ENCODE measurements around the gene MMP15. TPM values are rescaled to one million over a fixed set of nuclear protein-coding genes. Genes with fewer than 3 reads are reported as not detected.

Gene MMP15
- total and polyA plus RNA-seq, 2 of the 4 experiments (the other 2 are of a cell fraction): 0.18 to 0.56 TPM

- peak overlapping the region; percentile 36 for H3K27ac ChIP-seq (ENCODE audit: insufficient read depth, low read length)
Observed at GRCh38 chr16:57999366-57999970, 26.1 kb upstream of the MMP15 start.

More at GRCh38 chr16:57999366-57999970, 26.1 kb upstream of the MMP15 start:
- WGBS, 2 experiments (ENCODE audit: extremely low coverage in 2 of 2, insufficient read length in 1 of 2): no CpG with 5 or more reads among the region's 6 CpGs
- DNase-seq: peak; percentile 33
- Histone ChIP-seq H3K36me3 (ENCODE audit: control insufficient read depth, insufficient read depth, low read length) (peaks cover 40% of the 10 kb centered on the region; the same call in 1 of the 2 replicates), H2AK5ac (ENCODE audit: low read depth, low read length) (peak overlapping the region; percentile 72), H4K5ac (ENCODE audit: low read depth, low read length) (no peak overlapping the region), H2BK15ac (ENCODE audit: low read depth, low read length) (no peak overlapping the region), H3K4me1 (ENCODE audit: control insufficient read depth, insufficient read depth, low read length) (peaks cover 12% of the 10 kb centered on the region), H4K8ac (ENCODE audit: low read depth in 2 of 2, low read length in 2 of 2) (peak overlapping the region in 1 of 2 experiments; percentile 35; a peak in 1 of 4 replicates), H3K79me1 (ENCODE audit: low read depth in 1 of 2, low read length in 2 of 2) (peaks cover 18 to 60% of the 10 kb centered on the region in 2 experiments), H3K4me3 (ENCODE audit: insufficient read depth, low read depth, low read length) (peak overlapping the region; percentile 59), H4K20me1 (ENCODE audit: insufficient read depth, low read length) (peaks cover 14% of the 10 kb centered on the region), H4K91ac (ENCODE audit: insufficient read depth, low read depth, low read length) (no peak overlapping the region), H3K56ac (ENCODE audit: extremely low read depth, insufficient read depth, low read length) (no peak overlapping the region), H3K9me1 (ENCODE audit: insufficient read depth, low read length) (peaks cover 11% of the 10 kb centered on the region; the same call in 1 of the 2 replicates), H2BK5ac (ENCODE audit: low read depth, low read length, poor library complexity, severe bottlenecking) (peak overlapping the region; percentile 33), H3K27me3 (ENCODE audit: control insufficient read depth, insufficient read depth, low read length) (no peaks in the 10 kb centered on the region), H3K4ac (ENCODE audit: low read depth, low read length) (peak overlapping the region; percentile 11), H2AFZ (replicated peaks; ENCODE audit: low read length, poor library complexity) (peak overlapping the region; percentile 93), H2BK20ac (ENCODE audit: low read depth, low read length) (no peak overlapping the region), H3K14ac (replicated peaks; ENCODE audit: low read depth, low read length) (peak overlapping the region; percentile 70; the same call in 1 of the 2 replicates), H3K9ac (ENCODE audit: low read depth, low read length) (peak overlapping the region; percentile 77), H3K23ac (ENCODE audit: low read depth, low read length) (peak overlapping the region; percentile 13), H2AK9ac (replicated peaks; ENCODE audit: low read depth, low read length, poor library complexity) (peak overlapping the region; percentile 95), H3K9me3 (ENCODE audit: control insufficient read depth, insufficient read depth, low read length) (no peaks in the 10 kb centered on the region), H3K4me2 (ENCODE audit: low read depth, low read length) (peak overlapping the region; percentile 85), H2BK120ac (ENCODE audit: low read depth, low read length) (no peak overlapping the region), H3K18ac (ENCODE audit: low read depth, low read length) (no peak overlapping the region)
- in situ Hi-C loops (cut with MboI; ENCODE audit: low sequenced_read_pairs) (no loop called here), dilution Hi-C loops (cut with HindIII; ENCODE audit: low sequenced_read_pairs, unreplicated experiment) (no loop called here), intact Hi-C loops (cut with micrococcal nuclease) (no loop called here)
- ChIA-PET POLR2A (ENCODE audit: unreplicated experiment) (interaction anchor here (0.8 kb wide), 1 partner anchor 8 kb away, joined by 4 read pairs; no protein-coding TSS in a partner anchor), CTCF (interaction anchor here (0.6 kb wide), 1 partner anchor 185 kb away, joined by 3 read pairs; no protein-coding TSS in a partner anchor)
- BruUV-seq (replicated peaks): no TSS peak
- 0 out of 2 replicates have a peak, but pooled peaks have one; percentile 17 for TF ChIP-seq MXI1 (IDR thresholded peaks at IDR 0.05; ENCODE audit: borderline replicate concordance, low read depth, low read length)
- TF ChIP-seq CTCF (conservative IDR thresholded peaks at IDR 0.05; ENCODE audit: low read depth, low read length): 0 out of 2 replicates have a peak, but pooled peaks have one; percentile 15
- TF ChIP-seq USF2 (IDR thresholded peaks at IDR 0.05; ENCODE audit: low read depth, low read length): no peak
- TF ChIP-seq RAD21 (IDR thresholded peaks at IDR 0.05; ENCODE audit: low read length): no peak
- no peak for ATAC-seq (ENCODE audit: low read depth)

Data from IMR-90 (cell line).